ENCODE measurements around the gene GRID1.

Gene GRID1

DNA sequence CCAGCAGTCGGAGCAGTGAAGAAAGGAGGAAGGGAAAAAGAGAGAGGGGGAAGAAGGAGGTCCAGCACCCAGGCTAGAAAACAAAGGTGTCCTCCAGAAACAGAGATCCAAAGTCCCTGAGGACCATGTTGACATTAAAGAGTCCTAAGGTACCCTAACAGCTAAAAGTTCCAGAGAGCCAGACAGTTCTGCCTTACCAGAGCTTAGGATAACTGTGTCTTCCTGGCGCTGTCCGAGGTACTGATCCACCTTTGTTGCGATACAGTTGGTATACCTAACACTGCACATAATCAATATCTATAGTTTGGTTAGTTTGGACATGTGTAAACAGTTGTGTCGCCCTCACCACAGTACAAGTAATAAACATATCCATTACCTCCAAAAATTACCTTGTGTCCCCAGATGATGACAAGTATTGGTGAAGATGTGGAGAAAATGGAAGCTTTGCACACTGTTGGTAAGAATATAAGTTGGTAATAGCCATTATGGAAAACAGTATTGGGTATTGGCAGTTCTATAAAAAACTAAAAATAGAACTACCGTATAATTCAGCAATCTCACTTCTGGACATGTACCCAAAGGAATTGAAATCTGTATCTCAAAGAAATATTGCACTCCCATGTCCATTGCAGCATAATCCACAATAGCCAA is 59.8 kb downstream of the GRID1 start:
- DNase-seq = no peak

GRCh38 chr10:86305521-86305920 is 61.1 kb downstream of the GRID1 start:
- no peak overlapping the region for H3K4me3 Mint-ChIP-seq
- no peaks in the 10 kb centered on the region for H3K4me1 Mint-ChIP-seq
- H3K36me3 Mint-ChIP-seq = no peaks in the 10 kb centered on the region
- DNase-seq (no peak), ATAC-seq (replicated peaks) (no peak)
- H3K27ac Mint-ChIP-seq = no peak overlapping the region
- peaks cover 29 to 34% of the 10 kb centered on the region in 2 donors for H3K27me3 Mint-ChIP-seq
- no peaks in the 10 kb centered on the region for H3K9me3 Mint-ChIP-seq

More for the DNA sequence above, 59.8 kb downstream of the GRID1 start:
- Mint-ChIP-seq H3K9me3 (no peaks in the 10 kb centered on the region), H3K27ac (no peak overlapping the region), H3K4me3 (no peak overlapping the region), H3K27me3 (peaks cover 29 to 31% of the 10 kb centered on the region in 2 donors), H3K4me1 (no peaks in the 10 kb centered on the region), H3K36me3 (no peaks in the 10 kb centered on the region)
- no peak for ATAC-seq (replicated peaks)

DNA sequence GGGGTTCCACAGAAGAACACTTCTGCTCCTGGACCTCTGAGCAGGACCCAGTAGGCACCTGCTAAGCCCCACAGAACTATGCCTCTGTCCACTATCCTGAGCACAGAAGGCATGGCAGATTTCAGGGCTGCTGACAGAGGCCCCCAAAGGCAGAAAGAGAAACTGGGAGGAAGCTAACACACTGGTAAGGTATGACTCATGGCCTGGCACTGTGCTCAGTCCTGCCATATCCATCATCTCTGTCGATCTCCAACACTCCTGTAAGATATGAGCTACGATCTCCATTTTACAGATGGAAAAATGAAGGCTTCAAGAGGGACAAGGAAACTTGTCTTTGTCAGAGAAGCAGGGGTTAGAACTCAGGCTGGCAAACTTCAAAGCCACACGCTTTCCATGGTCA is 62.2 kb downstream of the GRID1 start:
- Mint-ChIP-seq H3K4me1 (no peaks in the 10 kb centered on the region), H3K9me3 (no peaks in the 10 kb centered on the region), H3K4me3 (no peak overlapping the region), H3K27ac (no peak overlapping the region), H3K36me3 (no peaks in the 10 kb centered on the region), H3K27me3 (peaks cover 28 to 29% of the 10 kb centered on the region in 2 donors)
- no peak for ATAC-seq (replicated peaks)
- DNase-seq = no peak

GRCh38 chr10:86303626-86304025 is 63.0 kb downstream of the GRID1 start:
- Mint-ChIP-seq H3K27ac (no peak overlapping the region), H3K4me3 (no peak overlapping the region), H3K4me1 (no peaks in the 10 kb centered on the region), H3K9me3 (no peaks in the 10 kb centered on the region), H3K27me3 (peaks cover 28 to 29% of the 10 kb centered on the region in 2 donors), H3K36me3 (no peaks in the 10 kb centered on the region)
- DNase-seq (no peak), ATAC-seq (replicated peaks) (no peak)

DNA sequence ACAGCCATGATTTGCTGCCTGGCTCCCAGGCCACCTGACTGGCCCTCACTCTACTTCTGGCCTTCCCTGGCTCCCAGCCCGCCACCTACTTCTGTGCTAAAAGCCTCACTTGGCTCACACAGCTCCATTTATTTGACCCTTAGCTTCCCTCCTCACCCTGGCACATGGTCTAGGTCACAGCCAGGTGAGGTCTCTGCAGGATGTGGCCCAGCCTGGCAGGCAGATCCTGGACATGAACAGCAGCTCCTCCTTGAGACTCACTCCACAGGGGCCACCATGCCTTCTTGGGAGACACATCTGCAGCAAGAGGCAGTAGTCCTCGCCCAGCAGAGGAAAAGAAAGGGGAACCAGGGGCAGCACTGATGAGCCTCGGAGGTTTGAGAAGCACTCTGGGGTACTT is 64.6 kb downstream of the GRID1 start:
- H3K27ac Mint-ChIP-seq = no peak overlapping the region

GRCh38 chr10:86300931-86301830 is 65.4 kb downstream of the GRID1 start:
- no peaks in the 10 kb centered on the region for H3K4me1 Mint-ChIP-seq
- ATAC-seq (replicated peaks) = no peak
- DNase-seq = no peak
- no peak overlapping the region for H3K4me3 Mint-ChIP-seq
- no peak overlapping the region for H3K27ac Mint-ChIP-seq
- no peaks in the 10 kb centered on the region for H3K9me3 Mint-ChIP-seq
- H3K27me3 Mint-ChIP-seq = peaks cover 20 to 23% of the 10 kb centered on the region in 2 donors
- no peaks in the 10 kb centered on the region for H3K36me3 Mint-ChIP-seq

More for the DNA sequence above, 64.6 kb downstream of the GRID1 start:
- H3K4me1 Mint-ChIP-seq = no peaks in the 10 kb centered on the region
- H3K9me3 Mint-ChIP-seq = no peaks in the 10 kb centered on the region
- peaks cover 20 to 23% of the 10 kb centered on the region in 2 donors for H3K27me3 Mint-ChIP-seq
- no peak for DNase-seq
- H3K36me3 Mint-ChIP-seq = no peaks in the 10 kb centered on the region
- H3K4me3 Mint-ChIP-seq = no peak overlapping the region
- no peak for ATAC-seq (replicated peaks)

GRCh38 chr10:86300399-86300925 is 66.1 kb downstream of the GRID1 start:
- Mint-ChIP-seq H3K4me1 (no peaks in the 10 kb centered on the region), H3K27me3 (peaks cover 25 to 27% of the 10 kb centered on the region in 2 donors), H3K4me3 (no peak overlapping the region), H3K27ac (no peak overlapping the region), H3K9me3 (no peaks in the 10 kb centered on the region), H3K36me3 (no peaks in the 10 kb centered on the region)
- DNase-seq = no peak
- ATAC-seq (replicated peaks) = no peak

DNA sequence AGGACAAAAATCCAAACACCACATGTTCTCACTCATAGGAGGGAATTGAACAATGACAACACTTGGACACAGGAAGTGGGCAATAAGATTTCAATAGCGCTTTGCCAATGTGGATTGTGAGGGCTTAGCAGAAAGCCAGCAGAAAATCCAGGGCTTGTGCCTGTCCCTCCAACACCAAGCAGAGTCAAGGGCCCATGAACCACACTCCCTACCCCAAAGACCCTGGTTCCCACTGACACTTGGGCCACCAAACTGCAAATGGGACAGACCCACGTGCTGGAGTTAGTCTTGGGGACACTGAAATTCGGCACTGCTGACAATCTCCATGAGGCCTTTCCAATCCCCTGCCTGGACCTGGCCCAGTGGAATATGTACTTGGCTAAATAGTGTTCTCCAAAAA is 67.0 kb downstream of the GRID1 start:
- DNase-seq (no peak), ATAC-seq (replicated peaks) (no peak)
- peaks cover 31 to 33% of the 10 kb centered on the region in 2 donors for H3K27me3 Mint-ChIP-seq
- no peaks in the 10 kb centered on the region for H3K9me3 Mint-ChIP-seq
- H3K27ac Mint-ChIP-seq = no peak overlapping the region
- H3K4me3 Mint-ChIP-seq = no peak overlapping the region
- H3K36me3 Mint-ChIP-seq = no peaks in the 10 kb centered on the region
- H3K4me1 Mint-ChIP-seq = no peaks in the 10 kb centered on the region

DNA sequence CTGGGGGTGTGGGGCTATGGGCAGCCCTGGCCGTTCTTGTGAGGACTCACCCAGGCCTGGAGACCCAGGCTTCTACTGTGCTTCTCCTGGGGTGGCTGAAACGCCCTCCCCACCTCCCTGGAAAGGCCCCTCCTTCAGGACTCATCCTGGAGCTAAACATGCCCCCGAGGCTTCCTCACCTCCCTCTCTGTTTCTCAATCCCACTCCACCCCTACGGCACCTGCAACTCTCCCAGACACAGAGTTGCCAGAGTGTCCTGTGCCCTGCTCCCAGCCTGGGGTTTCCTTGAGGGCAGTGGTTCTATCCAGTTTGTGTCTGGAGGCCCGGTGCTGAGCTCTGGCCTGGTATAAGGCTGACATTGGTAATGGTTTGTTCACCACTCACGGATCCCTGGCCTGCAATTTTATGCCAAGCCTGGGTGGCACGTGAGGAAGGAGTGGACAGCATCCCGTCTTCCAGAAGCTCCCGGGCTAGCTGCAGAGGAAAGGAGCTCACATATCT is 68.0 kb downstream of the GRID1 start:
- H3K4me1 Mint-ChIP-seq = no peaks in the 10 kb centered on the region
- no peak overlapping the region for H3K4me3 Mint-ChIP-seq
- DNase-seq (no peak), ATAC-seq (replicated peaks) (no peak)
- H3K9me3 Mint-ChIP-seq = no peaks in the 10 kb centered on the region
- H3K27me3 Mint-ChIP-seq = peaks cover 31 to 35% of the 10 kb centered on the region in 2 donors
- no peaks in the 10 kb centered on the region for H3K36me3 Mint-ChIP-seq
- H3K27ac Mint-ChIP-seq = no peak overlapping the region

- no peaks in the 10 kb centered on the region for H3K9me3 Mint-ChIP-seq
- H3K27me3 Mint-ChIP-seq = peaks cover 25 to 31% of the 10 kb centered on the region in 2 donors
- no peak for DNase-seq
Observed at GRCh38 chr10:86295791-86296190, 70.8 kb downstream of the GRID1 start.

GRCh38 chr10:86295351-86295750 is 71.2 kb downstream of the GRID1 start:
- DNase-seq (no peak), ATAC-seq (replicated peaks) (no peak)
- H3K4me3 Mint-ChIP-seq = no peak overlapping the region
- H3K27ac Mint-ChIP-seq = no peak overlapping the region
- H3K9me3 Mint-ChIP-seq = no peaks in the 10 kb centered on the region
- no peaks in the 10 kb centered on the region for H3K4me1 Mint-ChIP-seq
- no peaks in the 10 kb centered on the region for H3K36me3 Mint-ChIP-seq
- peaks cover 21 to 31% of the 10 kb centered on the region in 2 donors for H3K27me3 Mint-ChIP-seq

More at GRCh38 chr10:86295791-86296190, 70.8 kb downstream of the GRID1 start:
- Mint-ChIP-seq H3K36me3 (no peaks in the 10 kb centered on the region), H3K4me3 (no peak overlapping the region), H3K27ac (no peak overlapping the region), H3K4me1 (no peaks in the 10 kb centered on the region)
- ATAC-seq (replicated peaks) = no peak

- H3K9me3 Mint-ChIP-seq = peaks cover 0 to 1% of the 10 kb centered on the region in 2 donors
- DNase-seq (no peak), ATAC-seq (replicated peaks) (no peak)
- no peak overlapping the region for H3K4me3 Mint-ChIP-seq
- no peaks in the 10 kb centered on the region for H3K4me1 Mint-ChIP-seq
- no peak overlapping the region for H3K27ac Mint-ChIP-seq
- no peaks in the 10 kb centered on the region for H3K36me3 Mint-ChIP-seq
- peaks cover 21 to 26% of the 10 kb centered on the region in 2 donors for H3K27me3 Mint-ChIP-seq
Observed at GRCh38 chr10:86294346-86295265, 72.0 kb downstream of the GRID1 start.

DNA sequence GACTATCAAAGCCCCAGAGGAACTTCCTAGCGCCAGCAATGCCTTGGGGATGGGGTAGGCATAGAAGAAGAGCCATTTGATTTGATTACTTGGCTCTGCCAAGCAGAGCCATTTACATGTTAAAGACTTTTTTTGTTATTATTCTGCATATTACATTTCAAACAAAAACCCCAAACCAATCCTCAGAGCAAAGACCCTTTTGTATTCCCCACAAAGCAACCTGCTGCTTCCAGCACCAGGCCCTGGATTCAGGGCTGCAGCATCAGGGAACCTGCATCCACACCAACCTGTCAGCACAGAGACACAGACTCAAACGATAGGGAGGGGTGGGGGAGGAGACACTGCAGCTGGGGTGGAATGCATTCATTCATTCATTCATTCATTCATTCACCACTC is 73.2 kb downstream of the GRID1 start:
- ATAC-seq (replicated peaks) (no peak), DNase-seq (no peak)
- no peaks in the 10 kb centered on the region for H3K36me3 Mint-ChIP-seq
- peaks cover 0 to 3% of the 10 kb centered on the region in 2 donors for H3K4me1 Mint-ChIP-seq
- H3K9me3 Mint-ChIP-seq = peaks cover 0 to 4% of the 10 kb centered on the region in 2 donors
- H3K4me3 Mint-ChIP-seq = no peak overlapping the region
- H3K27ac Mint-ChIP-seq = no peak overlapping the region
- H3K27me3 Mint-ChIP-seq = peaks cover 21 to 28% of the 10 kb centered on the region in 2 donors
